Measurements from ENCODE around the gene GRHL1.

The GRHL1 gene

GRCh38 chr2:9967053-9967775 is 15.7 kb downstream of the GRHL1 start:
- ATAC-seq (ENCODE audit: insufficient read depth, low read depth) (no peak), DNase-seq (no peak)
- Histone ChIP-seq H3K9ac (ENCODE audit: low read depth, low read length) (no peak overlapping the region), H3K4me1 (ENCODE audit: insufficient read depth, low read length) (no peaks in the 10 kb centered on the region), H3K4me2 (ENCODE audit: insufficient read depth, low read length) (no peak overlapping the region), H3K27ac (ENCODE audit: low read length) (no peak overlapping the region), H2AFZ (ENCODE audit: low read depth, low read length) (no peak overlapping the region), H4K20me1 (ENCODE audit: insufficient read depth, low read length) (no peaks in the 10 kb centered on the region), H3K4me3 (ENCODE audit: low read depth in 1 of 2, low read length in 2 of 2) (no peak overlapping the region), H3K27me3 (ENCODE audit: insufficient read depth, low read length, poor library complexity) (no peaks in the 10 kb centered on the region), H3K36me3 (ENCODE audit: insufficient read depth, low read length) (peaks cover 21% of the 10 kb centered on the region; the same call in 1 of the 2 replicates), H3K9me3 (ENCODE audit: insufficient read depth, low read length, severe bottlenecking) (no peaks in the 10 kb centered on the region), H3K79me2 (ENCODE audit: insufficient read depth, low read length) (no peaks in the 10 kb centered on the region)
- TF ChIP-seq EZH2 (IDR thresholded peaks at IDR 0.05; ENCODE audit: borderline replicate concordance, low read depth, low read length, severe bottlenecking), result no peak
- TF ChIP-seq, protein P1, sequence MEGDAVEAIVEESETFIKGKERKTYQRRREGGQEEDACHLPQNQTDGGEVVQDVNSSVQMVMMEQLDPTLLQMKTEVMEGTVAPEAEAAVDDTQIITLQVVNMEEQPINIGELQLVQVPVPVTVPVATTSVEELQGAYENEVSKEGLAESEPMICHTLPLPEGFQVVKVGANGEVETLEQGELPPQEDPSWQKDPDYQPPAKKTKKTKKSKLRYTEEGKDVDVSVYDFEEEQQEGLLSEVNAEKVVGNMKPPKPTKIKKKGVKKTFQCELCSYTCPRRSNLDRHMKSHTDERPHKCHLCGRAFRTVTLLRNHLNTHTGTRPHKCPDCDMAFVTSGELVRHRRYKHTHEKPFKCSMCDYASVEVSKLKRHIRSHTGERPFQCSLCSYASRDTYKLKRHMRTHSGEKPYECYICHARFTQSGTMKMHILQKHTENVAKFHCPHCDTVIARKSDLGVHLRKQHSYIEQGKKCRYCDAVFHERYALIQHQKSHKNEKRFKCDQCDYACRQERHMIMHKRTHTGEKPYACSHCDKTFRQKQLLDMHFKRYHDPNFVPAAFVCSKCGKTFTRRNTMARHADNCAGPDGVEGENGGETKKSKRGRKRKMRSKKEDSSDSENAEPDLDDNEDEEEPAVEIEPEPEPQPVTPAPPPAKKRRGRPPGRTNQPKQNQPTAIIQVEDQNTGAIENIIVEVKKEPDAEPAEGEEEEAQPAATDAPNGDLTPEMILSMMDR (IDR thresholded peaks at IDR 0.05; ENCODE audit: borderline replicate concordance, extremely low read depth, low read length, poor library complexity, severe bottlenecking), result no peak

DNA sequence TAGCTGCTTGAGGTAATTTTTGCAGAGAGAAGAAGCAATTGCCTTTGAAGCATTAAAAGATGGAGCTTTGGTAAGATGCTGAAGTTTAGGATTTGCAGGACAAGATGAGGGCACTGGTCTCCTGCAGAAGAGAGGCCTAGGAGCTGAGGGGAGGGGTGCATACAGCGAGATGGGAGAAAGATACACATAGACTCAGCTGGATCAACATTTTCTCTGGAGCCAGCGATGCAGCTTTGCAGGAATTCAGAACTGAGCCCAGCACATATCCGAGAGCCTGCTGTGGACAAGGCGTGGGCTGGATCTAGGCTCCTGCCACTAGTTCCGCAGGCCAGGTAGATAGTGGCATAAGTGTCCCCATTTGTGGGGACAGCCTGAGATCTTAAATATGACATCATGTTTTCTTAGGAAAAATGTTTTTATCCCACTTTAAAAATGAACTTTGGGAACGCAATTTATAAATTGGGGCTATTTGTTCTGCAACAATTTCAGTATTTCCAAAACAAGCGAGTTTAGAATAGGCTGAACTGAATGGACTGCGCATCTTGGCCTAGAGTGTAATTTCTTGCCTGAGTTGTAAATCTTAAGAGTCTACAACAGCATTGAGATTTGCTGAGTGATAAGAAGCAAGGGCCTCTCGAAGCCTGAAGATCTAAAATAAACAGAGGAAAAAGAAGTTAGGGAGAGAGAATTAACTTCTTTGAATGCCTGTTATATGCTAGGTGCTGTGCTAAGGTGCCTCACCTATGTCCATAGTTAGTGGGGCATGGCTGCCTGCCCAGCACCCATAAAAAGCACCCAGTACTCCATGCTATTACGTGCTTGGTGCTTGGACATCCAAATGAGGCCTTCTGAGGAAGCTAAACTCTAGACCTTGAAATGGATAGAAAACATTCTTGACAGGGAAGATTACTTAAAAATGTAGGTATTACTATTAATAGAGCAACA is 17.3 kb downstream of the GRHL1 start:
- no peak overlapping the region for H3K27ac ChIP-seq (ENCODE audit: low read length)
- no peak overlapping the region for H3K4me3 ChIP-seq (ENCODE audit: low read depth in 1 of 2, low read length in 2 of 2)
- no peaks in the 10 kb centered on the region for H3K79me2 ChIP-seq (ENCODE audit: insufficient read depth, low read length)
- no peaks in the 10 kb centered on the region for H3K4me1 ChIP-seq (ENCODE audit: insufficient read depth, low read length)
- no peak overlapping the region for H2AFZ ChIP-seq (ENCODE audit: low read depth, low read length)
- TF ChIP-seq, protein P1 (IDR thresholded peaks at IDR 0.05; ENCODE audit: borderline replicate concordance, extremely low read depth, low read length, poor library complexity, severe bottlenecking), result no peak
- no peak for TF ChIP-seq EZH2 (IDR thresholded peaks at IDR 0.05; ENCODE audit: borderline replicate concordance, low read depth, low read length, severe bottlenecking)
- no peak overlapping the region for H3K4me2 ChIP-seq (ENCODE audit: insufficient read depth, low read length)
- H3K36me3 ChIP-seq (ENCODE audit: insufficient read depth, low read length), result peaks cover 25% of the 10 kb centered on the region; the same call in 1 of the 2 replicates
- H3K9me3 ChIP-seq (ENCODE audit: insufficient read depth, low read length, severe bottlenecking), result no peaks in the 10 kb centered on the region
- DNase-seq (no peak), ATAC-seq (ENCODE audit: insufficient read depth, low read depth) (no peak)
- no peaks in the 10 kb centered on the region for H3K27me3 ChIP-seq (ENCODE audit: insufficient read depth, low read length, poor library complexity)
- H4K20me1 ChIP-seq (ENCODE audit: insufficient read depth, low read length), result no peaks in the 10 kb centered on the region
- H3K9ac ChIP-seq (ENCODE audit: low read depth, low read length), result no peak overlapping the region

- no peak overlapping the region for H2AFZ ChIP-seq (ENCODE audit: low read depth, low read length)
- peaks cover 15% of the 10 kb centered on the region; the same call in 1 of the 2 replicates for H3K36me3 ChIP-seq (ENCODE audit: insufficient read depth, low read length)
- no peak overlapping the region for H3K4me3 ChIP-seq (ENCODE audit: low read depth in 1 of 2, low read length in 2 of 2)
- no peak overlapping the region for H3K27ac ChIP-seq (ENCODE audit: low read length)
- H3K9ac ChIP-seq (ENCODE audit: low read depth, low read length), result no peak overlapping the region
- DNase-seq (no peak), ATAC-seq (ENCODE audit: insufficient read depth, low read depth) (no peak)
- H3K4me2 ChIP-seq (ENCODE audit: insufficient read depth, low read length), result no peak overlapping the region
- H3K4me1 ChIP-seq (ENCODE audit: insufficient read depth, low read length), result no peaks in the 10 kb centered on the region
- no peak for TF ChIP-seq EZH2 (IDR thresholded peaks at IDR 0.05; ENCODE audit: borderline replicate concordance, low read depth, low read length, severe bottlenecking)
- TF ChIP-seq, protein P1 (IDR thresholded peaks at IDR 0.05; ENCODE audit: borderline replicate concordance, extremely low read depth, low read length, poor library complexity, severe bottlenecking), result no peak
- no peaks in the 10 kb centered on the region for H3K9me3 ChIP-seq (ENCODE audit: insufficient read depth, low read length, severe bottlenecking)
- no peaks in the 10 kb centered on the region for H3K27me3 ChIP-seq (ENCODE audit: insufficient read depth, low read length, poor library complexity)
- no peaks in the 10 kb centered on the region for H3K79me2 ChIP-seq (ENCODE audit: insufficient read depth, low read length)
- no peaks in the 10 kb centered on the region for H4K20me1 ChIP-seq (ENCODE audit: insufficient read depth, low read length)
Observed at GRCh38 chr2:9970200-9971044, 18.9 kb downstream of the GRHL1 start.

Measured in DND-41 (cell line).